ENCODE results near the gene NEK8. TPM values are rescaled to one million over a fixed set of nuclear protein-coding genes. Genes with fewer than 3 reads are reported as not detected.

NEK8 gene
- total and polyA plus RNA-seq, 9 of the 15 experiments (the other 6 are each of a cell fraction or from before 2014, with no cell fraction given) = 0.98 to 16.6 (median 4.6) TPM

DNA sequence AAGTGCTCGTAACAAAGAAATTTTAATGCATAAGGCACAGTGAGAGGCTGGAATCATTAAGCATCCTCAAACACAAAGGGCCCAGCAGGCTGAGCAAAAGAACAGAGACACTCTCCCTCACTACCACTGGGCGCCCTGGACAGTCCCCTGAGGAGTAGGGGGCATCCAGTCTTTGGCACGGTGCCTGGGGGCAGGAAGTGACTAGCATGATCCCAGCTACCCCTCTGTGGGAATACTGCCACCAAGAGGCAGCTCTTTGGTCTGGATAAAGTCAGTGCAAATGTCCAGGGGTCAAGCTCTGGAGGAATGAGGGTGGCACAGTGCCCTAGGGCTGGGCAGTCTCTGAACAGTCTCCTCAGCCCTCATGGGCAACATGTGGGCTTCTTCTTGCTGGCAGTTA is 14.3 kb upstream of the NEK8 start (continued):
- TF ChIP-seq, protein P1, sequence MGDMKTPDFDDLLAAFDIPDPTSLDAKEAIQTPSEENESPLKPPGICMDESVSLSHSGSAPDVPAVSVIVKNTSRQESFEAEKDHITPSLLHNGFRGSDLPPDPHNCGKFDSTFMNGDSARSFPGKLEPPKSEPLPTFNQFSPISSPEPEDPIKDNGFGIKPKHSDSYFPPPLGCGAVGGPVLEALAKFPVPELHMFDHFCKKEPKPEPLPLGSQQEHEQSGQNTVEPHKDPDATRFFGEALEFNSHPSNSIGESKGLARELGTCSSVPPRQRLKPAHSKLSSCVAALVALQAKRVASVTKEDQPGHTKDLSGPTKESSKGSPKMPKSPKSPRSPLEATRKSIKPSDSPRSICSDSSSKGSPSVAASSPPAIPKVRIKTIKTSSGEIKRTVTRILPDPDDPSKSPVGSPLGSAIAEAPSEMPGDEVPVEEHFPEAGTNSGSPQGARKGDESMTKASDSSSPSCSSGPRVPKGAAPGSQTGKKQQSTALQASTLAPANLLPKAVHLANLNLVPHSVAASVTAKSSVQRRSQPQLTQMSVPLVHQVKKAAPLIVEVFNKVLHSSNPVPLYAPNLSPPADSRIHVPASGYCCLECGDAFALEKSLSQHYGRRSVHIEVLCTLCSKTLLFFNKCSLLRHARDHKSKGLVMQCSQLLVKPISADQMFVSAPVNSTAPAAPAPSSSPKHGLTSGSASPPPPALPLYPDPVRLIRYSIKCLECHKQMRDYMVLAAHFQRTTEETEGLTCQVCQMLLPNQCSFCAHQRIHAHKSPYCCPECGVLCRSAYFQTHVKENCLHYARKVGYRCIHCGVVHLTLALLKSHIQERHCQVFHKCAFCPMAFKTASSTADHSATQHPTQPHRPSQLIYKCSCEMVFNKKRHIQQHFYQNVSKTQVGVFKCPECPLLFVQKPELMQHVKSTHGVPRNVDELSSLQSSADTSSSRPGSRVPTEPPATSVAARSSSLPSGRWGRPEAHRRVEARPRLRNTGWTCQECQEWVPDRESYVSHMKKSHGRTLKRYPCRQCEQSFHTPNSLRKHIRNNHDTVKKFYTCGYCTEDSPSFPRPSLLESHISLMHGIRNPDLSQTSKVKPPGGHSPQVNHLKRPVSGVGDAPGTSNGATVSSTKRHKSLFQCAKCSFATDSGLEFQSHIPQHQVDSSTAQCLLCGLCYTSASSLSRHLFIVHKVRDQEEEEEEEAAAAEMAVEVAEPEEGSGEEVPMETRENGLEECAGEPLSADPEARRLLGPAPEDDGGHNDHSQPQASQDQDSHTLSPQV (IDR thresholded peaks at IDR 0.05) = no peak
- peak; percentile 83; the same call in 1 of the 2 replicates for TF ChIP-seq SMARCA5 (IDR thresholded peaks at IDR 0.05)
- TF ChIP-seq PTBP1 (IDR thresholded peaks at IDR 0.05; ENCODE audit: low read depth, low read length) = 0 out of 2 replicates have a peak, but pooled peaks have one; percentile 57
- TF ChIP-seq U2AF2 (optimal IDR thresholded peaks at IDR 0.05; ENCODE audit: low read depth, low read length) = no peak
- TF ChIP-seq ZKSCAN1 (IDR thresholded peaks at IDR 0.05; ENCODE audit: low read depth, low read length) = no peak
- TF ChIP-seq ZNF79 (CRISPR knock-in tag; IDR thresholded peaks at IDR 0.05; ENCODE audit: low read depth) = no peak
- TF ChIP-seq, protein P2, sequence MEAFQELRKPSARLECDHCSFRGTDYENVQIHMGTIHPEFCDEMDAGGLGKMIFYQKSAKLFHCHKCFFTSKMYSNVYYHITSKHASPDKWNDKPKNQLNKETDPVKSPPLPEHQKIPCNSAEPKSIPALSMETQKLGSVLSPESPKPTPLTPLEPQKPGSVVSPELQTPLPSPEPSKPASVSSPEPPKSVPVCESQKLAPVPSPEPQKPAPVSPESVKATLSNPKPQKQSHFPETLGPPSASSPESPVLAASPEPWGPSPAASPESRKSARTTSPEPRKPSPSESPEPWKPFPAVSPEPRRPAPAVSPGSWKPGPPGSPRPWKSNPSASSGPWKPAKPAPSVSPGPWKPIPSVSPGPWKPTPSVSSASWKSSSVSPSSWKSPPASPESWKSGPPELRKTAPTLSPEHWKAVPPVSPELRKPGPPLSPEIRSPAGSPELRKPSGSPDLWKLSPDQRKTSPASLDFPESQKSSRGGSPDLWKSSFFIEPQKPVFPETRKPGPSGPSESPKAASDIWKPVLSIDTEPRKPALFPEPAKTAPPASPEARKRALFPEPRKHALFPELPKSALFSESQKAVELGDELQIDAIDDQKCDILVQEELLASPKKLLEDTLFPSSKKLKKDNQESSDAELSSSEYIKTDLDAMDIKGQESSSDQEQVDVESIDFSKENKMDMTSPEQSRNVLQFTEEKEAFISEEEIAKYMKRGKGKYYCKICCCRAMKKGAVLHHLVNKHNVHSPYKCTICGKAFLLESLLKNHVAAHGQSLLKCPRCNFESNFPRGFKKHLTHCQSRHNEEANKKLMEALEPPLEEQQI (IDR thresholded peaks at IDR 0.05) = no peak
- TF ChIP-seq STAG1 (CRISPR knock-in tag; IDR thresholded peaks at IDR 0.05; ENCODE audit: borderline replicate concordance) = no peak
- TF ChIP-seq, protein P3, sequence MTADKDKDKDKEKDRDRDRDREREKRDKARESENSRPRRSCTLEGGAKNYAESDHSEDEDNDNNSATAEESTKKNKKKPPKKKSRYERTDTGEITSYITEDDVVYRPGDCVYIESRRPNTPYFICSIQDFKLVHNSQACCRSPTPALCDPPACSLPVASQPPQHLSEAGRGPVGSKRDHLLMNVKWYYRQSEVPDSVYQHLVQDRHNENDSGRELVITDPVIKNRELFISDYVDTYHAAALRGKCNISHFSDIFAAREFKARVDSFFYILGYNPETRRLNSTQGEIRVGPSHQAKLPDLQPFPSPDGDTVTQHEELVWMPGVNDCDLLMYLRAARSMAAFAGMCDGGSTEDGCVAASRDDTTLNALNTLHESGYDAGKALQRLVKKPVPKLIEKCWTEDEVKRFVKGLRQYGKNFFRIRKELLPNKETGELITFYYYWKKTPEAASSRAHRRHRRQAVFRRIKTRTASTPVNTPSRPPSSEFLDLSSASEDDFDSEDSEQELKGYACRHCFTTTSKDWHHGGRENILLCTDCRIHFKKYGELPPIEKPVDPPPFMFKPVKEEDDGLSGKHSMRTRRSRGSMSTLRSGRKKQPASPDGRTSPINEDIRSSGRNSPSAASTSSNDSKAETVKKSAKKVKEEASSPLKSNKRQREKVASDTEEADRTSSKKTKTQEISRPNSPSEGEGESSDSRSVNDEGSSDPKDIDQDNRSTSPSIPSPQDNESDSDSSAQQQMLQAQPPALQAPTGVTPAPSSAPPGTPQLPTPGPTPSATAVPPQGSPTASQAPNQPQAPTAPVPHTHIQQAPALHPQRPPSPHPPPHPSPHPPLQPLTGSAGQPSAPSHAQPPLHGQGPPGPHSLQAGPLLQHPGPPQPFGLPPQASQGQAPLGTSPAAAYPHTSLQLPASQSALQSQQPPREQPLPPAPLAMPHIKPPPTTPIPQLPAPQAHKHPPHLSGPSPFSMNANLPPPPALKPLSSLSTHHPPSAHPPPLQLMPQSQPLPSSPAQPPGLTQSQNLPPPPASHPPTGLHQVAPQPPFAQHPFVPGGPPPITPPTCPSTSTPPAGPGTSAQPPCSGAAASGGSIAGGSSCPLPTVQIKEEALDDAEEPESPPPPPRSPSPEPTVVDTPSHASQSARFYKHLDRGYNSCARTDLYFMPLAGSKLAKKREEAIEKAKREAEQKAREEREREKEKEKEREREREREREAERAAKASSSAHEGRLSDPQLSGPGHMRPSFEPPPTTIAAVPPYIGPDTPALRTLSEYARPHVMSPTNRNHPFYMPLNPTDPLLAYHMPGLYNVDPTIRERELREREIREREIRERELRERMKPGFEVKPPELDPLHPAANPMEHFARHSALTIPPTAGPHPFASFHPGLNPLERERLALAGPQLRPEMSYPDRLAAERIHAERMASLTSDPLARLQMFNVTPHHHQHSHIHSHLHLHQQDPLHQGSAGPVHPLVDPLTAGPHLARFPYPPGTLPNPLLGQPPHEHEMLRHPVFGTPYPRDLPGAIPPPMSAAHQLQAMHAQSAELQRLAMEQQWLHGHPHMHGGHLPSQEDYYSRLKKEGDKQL (CRISPR knock-in tag; IDR thresholded peaks at IDR 0.05; ENCODE audit: borderline replicate concordance) = no peak
- no peak for TF ChIP-seq ZNF143 (CRISPR knock-in tag; IDR thresholded peaks at IDR 0.05)
- no peak for TF ChIP-seq KLF13 (tag; IDR thresholded peaks at IDR 0.05; ENCODE audit: borderline replicate concordance, low read depth)
- no peak for TF ChIP-seq LEF1 (IDR thresholded peaks at IDR 0.05)
- no peak for TF ChIP-seq SRSF7 (optimal IDR thresholded peaks at IDR 0.05; ENCODE audit: low read depth, low read length)
- TF ChIP-seq NUFIP1 (IDR thresholded peaks at IDR 0.05; ENCODE audit: partially characterized antibody) = no peak
- no peak for TF ChIP-seq HMG20B (CRISPR knock-in tag; IDR thresholded peaks at IDR 0.05)
- TF ChIP-seq ZBTB8A (IDR thresholded peaks at IDR 0.05; ENCODE audit: partially characterized antibody) = no peak
- TF ChIP-seq XRCC4 (IDR thresholded peaks at IDR 0.05; ENCODE audit: extremely low read depth, insufficient read depth, insufficient read length) = no peak
- no peak for TF ChIP-seq BACH1 (tag; IDR thresholded peaks at IDR 0.05)
- no peak for TF ChIP-seq RB1 (IDR thresholded peaks at IDR 0.05; ENCODE audit: low read depth)

Measured in K562 (cell line).